HTERT RPE-1 (cell line): ENCODE results near the gene STIMATE.

Experiments used
- in situ Hi-C: fragments of 300-500 bp; cut with MboI; formaldehyde crosslinking; loops from 4 replicates; pipeline ENCODE4 v1.14.3; 2020; ENCODE audit warnings: low sequenced_read_pairs

The STIMATE gene

GRCh38 chr3:52843108-52843865, 54.1 kb downstream of the STIMATE start:
- in situ Hi-C loops: no loop called here

GRCh38 chr3:52842424-52842823, 54.9 kb downstream of the STIMATE start:
- in situ Hi-C loops: no loop called here

GRCh38 chr3:52841981-52842340, 55.4 kb downstream of the STIMATE start:
- in situ Hi-C loops: no loop called here

GRCh38 chr3:52841211-52841980, 56.0 kb downstream of the STIMATE start:
- in situ Hi-C loops: no loop called here

GRCh38 chr3:52839892-52840545, 57.3 kb downstream of the STIMATE start:
- in situ Hi-C loops: no loop called here

- in situ Hi-C loops: no loop called here
Observed at GRCh38 chr3:52839268-52839575, 58.1 kb downstream of the STIMATE start.

- in situ Hi-C loops: no loop called here
Observed at GRCh38 chr3:52838561-52839267, 58.6 kb downstream of the STIMATE start.

DNA sequence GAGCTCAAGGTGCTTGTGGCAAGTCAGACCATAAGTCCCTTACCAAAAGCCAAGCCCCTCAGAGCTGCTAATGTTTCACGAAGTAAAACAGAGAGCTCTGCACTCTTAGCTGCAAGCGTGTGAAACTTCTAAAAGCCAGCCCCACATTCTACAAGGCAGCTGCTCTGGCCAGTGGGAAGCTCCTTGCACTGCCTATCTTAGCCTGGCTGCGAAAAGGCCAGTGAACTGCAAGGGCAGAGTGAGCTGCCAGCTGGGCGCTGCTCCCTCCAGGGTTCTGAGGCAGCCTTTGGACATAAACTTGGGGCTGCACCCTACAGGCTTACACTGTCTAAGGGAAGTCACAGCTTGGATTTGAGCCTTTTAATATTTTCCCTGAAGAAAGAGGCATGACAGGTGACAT, 60.4 kb downstream of the STIMATE start:
- in situ Hi-C loops: no loop called here

- in situ Hi-C loops: no loop called here
Observed at GRCh38 chr3:52836471-52836845, 60.9 kb downstream of the STIMATE start.

DNA sequence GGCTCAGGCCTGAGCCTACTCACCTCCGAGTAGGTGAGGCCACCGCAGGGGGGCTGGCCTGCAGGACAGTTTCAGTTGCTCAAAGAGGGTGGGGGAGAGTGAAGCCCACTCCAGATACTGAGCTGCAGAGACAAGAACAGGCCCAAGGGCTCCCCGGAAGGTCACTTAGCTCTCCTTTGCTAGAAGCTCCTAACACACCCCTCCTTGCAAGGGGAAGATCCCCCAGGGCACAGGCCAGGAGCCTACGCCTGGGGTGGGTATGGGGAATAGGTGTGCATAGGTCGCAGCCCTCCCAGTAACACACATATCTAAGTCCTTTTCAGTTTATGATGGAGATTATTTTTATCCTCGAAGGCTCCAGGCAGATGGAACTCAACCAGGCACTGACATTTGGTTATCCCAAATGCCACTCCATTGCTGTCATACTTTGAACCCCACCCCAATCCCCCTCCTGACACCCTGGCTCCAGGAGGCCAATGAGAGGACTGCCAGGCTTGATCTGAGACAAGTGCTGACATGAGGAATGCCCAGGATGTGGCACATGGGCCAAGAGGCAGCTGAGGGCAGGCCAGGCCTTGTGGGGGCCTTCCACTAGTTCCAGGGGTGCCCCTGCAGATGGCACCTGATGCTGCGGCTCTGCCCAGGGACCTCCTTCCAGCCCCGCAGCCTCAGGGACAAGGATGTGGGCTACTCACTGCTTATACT, 61.4 kb downstream of the STIMATE start:
- in situ Hi-C loops: no loop called here

DNA sequence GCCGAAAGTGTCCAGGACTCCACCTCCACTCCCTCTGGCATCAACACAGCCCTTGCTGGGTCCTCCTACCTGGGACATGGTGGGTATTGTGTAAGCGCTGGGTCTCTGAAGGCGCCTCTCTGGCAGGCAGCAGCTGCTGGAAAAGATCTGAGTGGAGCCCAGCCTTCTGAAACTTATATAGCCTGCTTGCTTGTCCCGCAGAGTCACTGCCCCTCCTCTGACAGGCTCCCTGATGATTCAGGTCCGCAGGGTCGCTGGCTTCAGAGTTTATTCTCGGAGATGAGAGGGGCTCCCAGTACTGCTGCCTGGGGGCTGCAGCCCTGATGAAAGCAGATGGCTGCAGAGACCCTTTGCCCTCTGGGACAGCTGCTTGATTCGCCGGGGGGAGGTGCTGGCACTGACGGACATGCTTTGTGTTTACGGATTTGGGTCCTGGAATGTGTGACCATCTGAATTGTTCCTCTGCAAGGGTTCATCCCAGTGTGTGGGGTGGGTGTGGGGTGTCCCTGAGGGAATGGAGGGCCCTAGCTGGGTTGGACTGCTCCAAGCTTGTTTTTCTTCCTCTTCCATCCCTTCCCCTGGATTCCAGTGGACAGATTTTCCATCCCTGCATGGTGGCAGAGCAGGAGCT, 62.4 kb downstream of the STIMATE start, which contains the start of gene MUSTN1:
Gene MUSTN1, minus strand, starts transcription at position 149 of the 631 bp plus-strand sequence. Its CDS starts 71 bp downstream, at position 78.
- in situ Hi-C loops: no loop called here

DNA sequence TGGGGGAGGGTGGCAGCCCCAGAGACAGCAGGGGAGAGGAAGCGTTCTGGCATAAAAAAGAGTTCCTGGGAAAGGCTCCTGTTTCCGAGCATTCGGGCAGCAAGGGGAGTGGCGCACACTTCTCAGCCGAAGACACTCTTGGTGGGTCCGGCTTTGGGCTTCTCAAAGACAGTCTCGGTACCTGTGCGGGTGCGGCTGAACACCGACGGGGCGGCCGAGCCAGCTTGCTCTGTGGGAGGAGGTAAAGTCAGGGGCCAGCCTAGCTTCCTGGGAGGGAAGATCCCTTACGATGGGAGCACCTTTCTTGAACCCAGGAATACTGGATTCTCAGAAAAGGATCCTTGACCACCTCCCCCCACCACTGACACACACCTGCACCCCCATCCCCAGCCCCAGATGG, 64.1 kb downstream of the STIMATE start:
- in situ Hi-C loops: no loop called here

GRCh38 chr3:52831500-52832301, 65.6 kb downstream of the STIMATE start:
- in situ Hi-C loops: no loop called here

DNA sequence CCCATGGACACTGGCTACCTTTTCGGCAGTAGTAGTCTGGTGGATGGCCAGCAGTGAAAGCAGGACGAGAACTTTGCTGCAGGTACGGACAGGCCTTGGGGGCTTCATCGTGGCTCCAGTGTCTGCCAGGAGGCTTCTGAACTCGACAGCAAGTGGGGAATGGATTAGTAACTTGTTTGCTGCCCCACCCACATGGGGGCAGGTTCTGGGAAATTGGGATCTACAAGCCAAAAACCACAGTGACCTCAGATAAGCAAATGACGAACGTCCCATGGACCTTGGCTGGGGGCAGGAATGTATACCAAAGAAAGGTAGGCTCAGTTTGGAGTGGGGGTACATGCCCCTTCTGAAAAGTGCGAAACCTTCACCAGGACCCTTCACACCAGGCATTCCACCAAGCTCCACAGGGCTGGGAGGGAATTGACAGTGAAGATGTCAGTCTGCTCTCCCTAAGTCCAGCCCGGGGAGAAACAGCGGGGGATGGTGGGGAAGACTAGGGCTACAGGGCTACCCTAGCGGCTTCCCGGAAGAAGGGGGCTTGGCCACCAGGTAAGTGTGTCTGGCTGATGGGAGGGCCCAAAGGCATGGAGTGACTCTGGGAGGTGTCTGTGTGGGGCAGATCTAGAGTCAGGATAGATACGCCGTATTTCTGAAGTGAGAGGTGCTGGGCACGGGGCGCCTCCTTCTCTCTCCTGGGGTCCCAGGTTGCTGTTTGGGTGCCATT, 66.7 kb downstream of the STIMATE start, which contains the start of gene ITIH4:
Gene ITIH4, minus strand, starts transcription at position 138 of the 724 bp plus-strand sequence. Its CDS starts 30 bp downstream, at position 108.
- in situ Hi-C loops: no loop called here

DNA sequence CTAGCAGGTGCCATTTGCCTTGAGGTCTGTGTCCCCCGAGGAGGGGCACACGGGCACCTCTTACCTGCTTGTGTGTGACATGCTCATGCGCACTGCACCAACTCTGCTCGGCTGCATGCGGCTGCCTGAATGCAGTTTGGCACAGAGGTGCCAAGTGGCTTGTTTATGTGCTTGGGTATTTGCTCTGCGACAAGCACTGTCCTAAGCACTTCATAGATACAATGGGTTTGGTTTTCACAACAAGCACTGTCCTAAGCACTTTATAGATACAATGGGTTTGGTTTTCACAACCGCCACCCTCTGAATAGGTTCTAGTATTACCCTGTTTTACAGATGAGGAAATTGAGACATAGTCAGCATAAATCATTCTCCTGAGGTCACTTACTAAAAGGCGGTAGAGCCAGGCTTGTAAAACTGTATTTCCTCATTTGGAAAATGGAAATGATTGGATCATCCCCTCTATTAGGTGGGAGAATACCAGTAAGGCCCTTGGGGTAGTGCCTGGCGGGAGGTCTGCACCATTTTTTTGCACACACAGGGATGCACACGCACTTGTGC, 67.4 kb downstream of the STIMATE start:
- in situ Hi-C loops: no loop called here

GRCh38 chr3:52829482-52829881, 67.9 kb downstream of the STIMATE start:
- in situ Hi-C loops: no loop called here

DNA sequence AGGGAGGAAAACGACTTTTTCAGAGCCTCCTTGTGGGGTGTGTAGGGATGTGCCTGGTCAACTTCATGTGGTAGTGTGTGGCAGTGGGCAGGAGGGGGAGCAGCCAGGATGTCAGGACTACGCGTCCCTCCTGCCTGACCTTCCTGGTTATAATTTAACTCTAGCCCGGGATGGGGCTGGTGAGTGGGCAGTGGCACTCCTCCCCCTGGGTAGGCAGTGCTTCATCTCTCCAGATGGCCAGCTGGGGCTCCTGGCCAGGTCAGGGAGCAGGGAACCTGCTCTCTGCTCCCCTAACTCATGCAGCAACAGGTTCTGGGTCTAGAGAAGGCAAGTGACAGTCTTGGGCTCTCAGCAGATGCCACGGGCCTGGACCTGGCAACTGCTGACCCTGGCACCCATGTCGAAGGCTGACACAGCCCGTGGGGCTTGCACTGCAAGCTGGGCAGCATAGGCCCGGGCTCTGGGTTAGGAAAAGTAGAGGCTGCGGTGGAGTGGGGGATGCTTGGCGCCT, 69.4 kb downstream of the STIMATE start:
- in situ Hi-C loops: no loop called here

GRCh38 chr3:52827441-52827840, 69.9 kb downstream of the STIMATE start:
- in situ Hi-C loops: no loop called here
